Omental fat pad (tissue), 4 donors: ENCODE data around the gene GZMB. TPM values are rescaled to one million over a fixed set of nuclear protein-coding genes. Genes with fewer than 3 reads are reported as not detected.

Source experiments
- ATAC-seq: fragments of 150-250 bp; one replicate; pipeline ENCODE4 v1.9.1; 2016; ENCODE audit warnings: mild to moderate bottlenecking, moderate library complexity; ENCODE audit not compliant: low FRiP score
- DNase-seq: peaks from one replicate; pipeline ENCODE4 v3.0.0-alpha.2; 2019; ENCODE audit warnings: low spot score
- total RNA-seq, 4 donors: library from RNA; depleted of rRNA; stranded (reverse); fragments of >200 nt; gene quantifications; one replicate each; pipeline ENCODE4 v1.1.0, GENCODE V29; 2016
- TF ChIP-seq, protein P1 (sequence below), 3 donors: fragments of 450-650 bp; IDR thresholded peaks; one replicate each; pipeline ENCODE4 v1.5.1; 2016 to 2017; ENCODE audit warnings: antibody characterized with exemption in 3 of 3, mild to moderate bottlenecking in 3 of 3, moderate library complexity in 2 of 3

The GZMB gene
- total RNA-seq, 4 donors from 2014 or later = 1.2 to 8.9 (median 1.9) TPM

DNA sequence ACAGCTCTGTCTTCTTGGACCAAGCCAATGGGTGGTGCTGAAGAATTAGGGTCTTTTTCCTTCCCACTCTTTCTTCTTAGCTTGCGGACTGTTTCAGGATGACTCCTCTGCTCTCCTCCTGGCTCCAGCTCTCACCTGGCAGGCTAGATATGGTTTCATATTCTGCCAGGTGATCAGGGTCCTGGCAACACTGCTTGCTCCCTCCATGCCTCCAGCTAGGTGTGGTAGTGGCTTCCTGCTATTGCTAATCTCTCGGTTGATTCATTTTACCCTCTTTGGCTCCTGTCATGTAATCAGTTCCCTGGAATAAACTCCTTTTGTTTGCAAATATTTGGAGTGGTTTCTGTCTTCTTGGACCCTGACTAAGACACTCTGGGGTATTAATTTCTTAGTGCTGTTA, 20.2 kb downstream of the GZMB start:
- TF ChIP-seq, protein P1, sequence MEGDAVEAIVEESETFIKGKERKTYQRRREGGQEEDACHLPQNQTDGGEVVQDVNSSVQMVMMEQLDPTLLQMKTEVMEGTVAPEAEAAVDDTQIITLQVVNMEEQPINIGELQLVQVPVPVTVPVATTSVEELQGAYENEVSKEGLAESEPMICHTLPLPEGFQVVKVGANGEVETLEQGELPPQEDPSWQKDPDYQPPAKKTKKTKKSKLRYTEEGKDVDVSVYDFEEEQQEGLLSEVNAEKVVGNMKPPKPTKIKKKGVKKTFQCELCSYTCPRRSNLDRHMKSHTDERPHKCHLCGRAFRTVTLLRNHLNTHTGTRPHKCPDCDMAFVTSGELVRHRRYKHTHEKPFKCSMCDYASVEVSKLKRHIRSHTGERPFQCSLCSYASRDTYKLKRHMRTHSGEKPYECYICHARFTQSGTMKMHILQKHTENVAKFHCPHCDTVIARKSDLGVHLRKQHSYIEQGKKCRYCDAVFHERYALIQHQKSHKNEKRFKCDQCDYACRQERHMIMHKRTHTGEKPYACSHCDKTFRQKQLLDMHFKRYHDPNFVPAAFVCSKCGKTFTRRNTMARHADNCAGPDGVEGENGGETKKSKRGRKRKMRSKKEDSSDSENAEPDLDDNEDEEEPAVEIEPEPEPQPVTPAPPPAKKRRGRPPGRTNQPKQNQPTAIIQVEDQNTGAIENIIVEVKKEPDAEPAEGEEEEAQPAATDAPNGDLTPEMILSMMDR (IDR thresholded peaks at IDR 0.05) = no peak
- DNase-seq = no peak
- no peak for ATAC-seq

DNA sequence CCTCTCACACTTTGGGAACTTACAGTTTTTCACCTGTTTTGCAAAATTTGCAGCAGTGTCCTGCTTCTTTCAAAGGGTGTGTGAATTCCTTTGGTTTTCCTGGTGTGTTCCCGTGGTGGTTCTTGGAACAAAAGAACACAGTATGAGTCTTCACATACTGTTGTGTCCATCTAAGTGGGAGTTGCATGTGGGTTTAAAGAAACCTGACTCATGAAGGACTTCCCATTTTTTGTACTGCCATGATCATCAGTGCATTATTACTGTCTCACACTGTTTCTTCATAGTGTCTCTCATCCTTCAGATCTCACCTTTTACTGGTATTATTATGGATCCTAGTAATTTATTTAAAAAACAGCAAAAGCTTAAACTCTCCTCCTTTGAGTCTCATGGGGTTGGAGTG, 20.7 kb downstream of the GZMB start:
- no peak for ATAC-seq
- TF ChIP-seq, protein P1 (IDR thresholded peaks at IDR 0.05) = no peak

DNA sequence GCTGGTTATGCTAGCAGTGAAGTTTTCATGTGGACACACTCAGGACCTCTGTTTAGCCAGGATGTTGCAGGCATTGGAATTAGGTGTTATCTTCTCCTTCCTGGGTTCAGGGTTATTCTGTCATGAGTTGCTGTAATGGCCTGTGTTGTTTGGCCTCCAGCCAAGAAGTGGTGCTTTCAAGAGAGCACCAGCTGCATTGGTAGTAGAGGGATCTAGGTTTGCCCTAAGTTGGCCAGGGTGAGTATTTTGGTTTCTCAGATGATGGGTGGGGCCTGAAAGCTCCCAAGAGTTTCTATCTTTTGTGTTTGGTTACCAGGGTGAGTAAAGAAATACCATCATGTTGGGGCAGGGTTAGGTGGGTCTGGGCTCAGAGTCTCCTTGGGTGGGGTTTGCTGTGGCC, 21.8 kb downstream of the GZMB start:
- TF ChIP-seq, protein P1 (IDR thresholded peaks at IDR 0.05) = no peak
- DNase-seq (no peak), ATAC-seq (no peak)

More for the DNA sequence above, 20.7 kb downstream of the GZMB start:
- no peak for DNase-seq

- ATAC-seq (no peak), DNase-seq (no peak)
- TF ChIP-seq, protein P1 (IDR thresholded peaks at IDR 0.05) = no peak
These were observed 24.2 kb downstream of the GZMB start, which contains the start of gene GZMH for GRCh38 chr14:24609655-24610344. TSS of gene GZMH (minus strand) at chr14:24609685. CDS start at chr14:24609613, 72 bp downstream.

- ATAC-seq (no peak), DNase-seq (no peak)
- TF ChIP-seq, protein P1 (IDR thresholded peaks at IDR 0.05) = no peak
These were observed 26.1 kb downstream of the GZMB start for GRCh38 chr14:24607635-24608514.

- ATAC-seq (no peak), DNase-seq (no peak)
These were observed 26.9 kb downstream of the GZMB start for GRCh38 chr14:24607081-24607480.

More at GRCh38 chr14:24607081-24607480, 26.9 kb downstream of the GZMB start:
- TF ChIP-seq, protein P1 (IDR thresholded peaks at IDR 0.05) = no peak
